K562 (cell line): ENCODE results near the gene ITGAL. TPM values are rescaled to one million over a fixed set of nuclear protein-coding genes. Genes with fewer than 3 reads are reported as not detected.

Experiments used
- EGR1 ChIP-seq: fragments of 450-650 bp; conservative IDR thresholded peaks from 2 replicates; pipeline ENCODE4 v1.6.1; 2017; ENCODE audit warnings: mild to moderate bottlenecking
- HMG20A ChIP-seq: fragments of 450-650 bp; formaldehyde crosslinking; conservative IDR thresholded peaks from 2 replicates; pipeline ENCODE4 v1.4.0; 2020; ENCODE audit warnings: mild to moderate bottlenecking, mixed read lengths
- NFIC ChIP-seq: fragments of 450-650 bp; IDR thresholded peaks from 2 replicates; pipeline ENCODE4 v1.6.1; 2017; ENCODE audit warnings: mild to moderate bottlenecking, inconsistent platforms
- PML ChIP-seq: IDR thresholded peaks from 2 replicates; pipeline ENCODE4 v1.6.1; 2012; ENCODE audit warnings: low read length, inconsistent platforms
- SNRNP70 ChIP-seq: fragments of 200-400 bp; formaldehyde crosslinking; optimal IDR thresholded peaks from 2 replicates; pipeline ENCODE3; 2017; ENCODE audit warnings: low read depth, low read length
- SP1 ChIP-seq: sonication (generic); formaldehyde crosslinking; IDR thresholded peaks from 2 replicates; pipeline ENCODE4 v1.8.1; 2022; ENCODE audit warnings: mild to moderate bottlenecking, missing genetic modification reagents
- TCF7L2 ChIP-seq: fragments of 150-350 bp; IDR thresholded peaks from 2 replicates; pipeline ENCODE4 v1.6.1; 2016; ENCODE audit warnings: low read depth, mild to moderate bottlenecking, low read length, moderate library complexity
- TEAD4 ChIP-seq, 2 experiments: sonication (generic) in 1 of 2; formaldehyde crosslinking in 1 of 2; IDR thresholded peaks; 2 replicates each; pipeline versions ENCODE4 v1.6.1 to v1.8.0; 2012 to 2022; ENCODE audit warnings: borderline replicate concordance in 1 of 2, inconsistent platforms in 1 of 2, low read length in 1 of 2, mild to moderate bottlenecking in 1 of 2, missing genetic modification reagents in 1 of 2
- THRAP3 ChIP-seq: fragments of 450-650 bp; IDR thresholded peaks from 2 replicates; pipeline ENCODE4 v1.6.1; 2016; ENCODE audit warnings: mild to moderate bottlenecking, inconsistent platforms, borderline replicate concordance
- ZNF143 ChIP-seq: sonication (generic); formaldehyde crosslinking; IDR thresholded peaks from 2 replicates; pipeline ENCODE4 v1.9.0; 2022; ENCODE audit warnings: mild to moderate bottlenecking, missing genetic modification reagents
- ZNF507 ChIP-seq: conservative IDR thresholded peaks from 2 replicates; pipeline ENCODE4 v1.6.1; 2017; ENCODE audit warnings: missing genetic modification characterization, missing compliant biosample characterization
- ZNF644 ChIP-seq: fragments of 200-800 bp; sonication (Bioruptor generic); IDR thresholded peaks from 2 replicates; pipeline ENCODE4 v1.6.1; 2016; ENCODE audit warnings: low read depth, missing genetic modification characterization, missing compliant biosample characterization
- ZNF766 ChIP-seq: fragments of 200-800 bp; sonication (Bioruptor generic); conservative IDR thresholded peaks from 2 replicates; pipeline ENCODE4 v1.6.1; 2016; ENCODE audit warnings: missing genetic modification characterization, missing compliant biosample characterization
- polyA plus RNA-seq, 8 experiments: library from polyadenylated mRNA; depleted of rRNA in 4 of 8; stranded (reverse) in 5 of 8; unstranded in 3 of 8; fragments of >200 nt; fragmentation: Nextera tagmentation in 2 of 8; fragmentation: Illumina TruSeq in 1 of 8; extraction: Ambion mirVana in 2 of 8; extraction: Trizol in 1 of 8; gene quantifications; 2 replicates each; pipeline versions ENCODE4 v1.2.1 to v1.2.3, GENCODE V29; 2011 to 2014; ENCODE audit warnings: inconsistent platforms in 1 of 8, missing spikeins in 1 of 8
- total RNA-seq, 7 experiments: library from RNA; depleted of rRNA in 6 of 7; stranded (reverse); fragments of >200 nt in 6 of 7; fragmentation: Illumina TruSeq in 2 of 7; extraction: Trizol in 2 of 7; gene quantifications; 2 replicates each; pipeline versions ENCODE4 v1.2.1 to v1.2.3, GENCODE V29; 2011 to 2021; ENCODE audit warnings: low replicate concordance in 1 of 7
- TF ChIP-seq, protein P1 (sequence below): fragments of 450-650 bp; formaldehyde crosslinking; IDR thresholded peaks from 2 replicates; pipeline ENCODE4 v1.4.0; 2020; ENCODE audit warnings: mild to moderate bottlenecking, moderate library complexity
- TF ChIP-seq, protein P2 (sequence below): sonication (generic); formaldehyde crosslinking; IDR thresholded peaks from 2 replicates; pipeline ENCODE4 v1.8.0; 2022; ENCODE audit warnings: missing genetic modification reagents, mild to moderate bottlenecking, moderate library complexity, borderline replicate concordance

Gene ITGAL
- total and polyA plus RNA-seq, 9 of the 15 experiments (the other 6 are each of a cell fraction or from before 2014, with no cell fraction given), result 0.01 to 0.53 TPM; not detected in 7

DNA sequence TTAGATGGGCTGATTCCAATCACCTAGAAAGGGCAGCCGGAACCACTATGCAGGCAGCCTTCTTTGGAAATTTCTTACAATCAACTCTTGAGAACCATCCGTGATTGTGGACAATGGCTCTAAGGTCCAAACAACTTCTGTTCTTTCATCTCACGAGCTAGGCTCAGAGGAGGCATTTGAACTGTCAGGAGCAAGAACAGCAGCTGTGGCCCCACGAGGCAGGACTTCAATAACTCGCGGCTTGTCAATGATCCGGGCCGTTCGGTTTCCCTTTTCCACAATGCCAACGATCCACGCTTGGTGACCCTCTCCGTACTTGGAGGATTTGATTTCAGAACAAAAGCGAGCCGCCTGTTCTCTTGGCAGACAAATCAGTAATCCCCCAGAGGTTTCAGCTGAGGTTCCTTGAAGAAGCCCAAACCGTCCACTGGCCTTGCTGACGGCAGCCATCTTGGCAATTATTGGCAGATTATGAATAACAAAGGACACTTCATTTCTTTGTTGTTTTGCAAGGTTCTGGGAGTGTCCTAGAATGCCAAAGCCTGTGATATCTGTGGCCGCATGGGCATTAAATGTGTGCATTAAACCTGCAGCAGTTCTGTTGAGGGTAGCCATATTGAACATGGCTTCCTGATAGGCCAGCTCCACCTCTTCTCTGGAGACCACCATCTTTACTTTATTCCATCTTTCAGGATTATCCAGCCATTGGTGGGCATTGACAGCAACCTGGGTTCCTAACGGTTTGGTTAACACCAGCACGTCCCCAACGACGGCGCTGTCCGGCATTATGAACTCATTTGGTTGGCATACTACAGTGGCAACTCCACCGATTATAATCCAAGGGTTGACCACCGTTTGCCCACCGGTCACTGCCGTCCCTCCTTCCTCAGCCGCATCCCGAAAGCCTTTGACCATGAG lies 28.1 kb upstream of the ITGAL start (continued):
- TF ChIP-seq EGR1 (no peak), HMG20A (CRISPR knock-in tag) (no peak), NFIC (no peak), ZNF766 (CRISPR knock-in tag) (0 out of 2 replicates have a peak, but pooled peaks have one; percentile 18), ZNF143 (peak; percentile 9; the same call in 1 of the 2 replicates), THRAP3 (no peak), PML (no peak), ZNF507 (tag) (no peak), ZNF644 (tag) (no peak), SP1 (CRISPR knock-in tag) (no peak), TCF7L2 (no peak), SNRNP70 (no peak), TEAD4 (IDR thresholded peaks at IDR 0.05; ENCODE audit: low read length) (0 out of 2 replicates have a peak, but pooled peaks have one; percentile 4), TEAD4 (CRISPR knock-in tag; IDR thresholded peaks at IDR 0.05; ENCODE audit: borderline replicate concordance) (no peak)
- TF ChIP-seq, protein P1, sequence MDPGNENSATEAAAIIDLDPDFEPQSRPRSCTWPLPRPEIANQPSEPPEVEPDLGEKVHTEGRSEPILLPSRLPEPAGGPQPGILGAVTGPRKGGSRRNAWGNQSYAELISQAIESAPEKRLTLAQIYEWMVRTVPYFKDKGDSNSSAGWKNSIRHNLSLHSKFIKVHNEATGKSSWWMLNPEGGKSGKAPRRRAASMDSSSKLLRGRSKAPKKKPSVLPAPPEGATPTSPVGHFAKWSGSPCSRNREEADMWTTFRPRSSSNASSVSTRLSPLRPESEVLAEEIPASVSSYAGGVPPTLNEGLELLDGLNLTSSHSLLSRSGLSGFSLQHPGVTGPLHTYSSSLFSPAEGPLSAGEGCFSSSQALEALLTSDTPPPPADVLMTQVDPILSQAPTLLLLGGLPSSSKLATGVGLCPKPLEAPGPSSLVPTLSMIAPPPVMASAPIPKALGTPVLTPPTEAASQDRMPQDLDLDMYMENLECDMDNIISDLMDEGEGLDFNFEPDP (CRISPR knock-in tag), result no peak
- TF ChIP-seq, protein P2, sequence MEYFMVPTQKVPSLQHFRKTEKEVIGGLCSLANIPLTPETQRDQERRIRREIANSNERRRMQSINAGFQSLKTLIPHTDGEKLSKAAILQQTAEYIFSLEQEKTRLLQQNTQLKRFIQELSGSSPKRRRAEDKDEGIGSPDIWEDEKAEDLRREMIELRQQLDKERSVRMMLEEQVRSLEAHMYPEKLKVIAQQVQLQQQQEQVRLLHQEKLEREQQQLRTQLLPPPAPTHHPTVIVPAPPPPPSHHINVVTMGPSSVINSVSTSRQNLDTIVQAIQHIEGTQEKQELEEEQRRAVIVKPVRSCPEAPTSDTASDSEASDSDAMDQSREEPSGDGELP (CRISPR knock-in tag), result peak; percentile 23; the same call in 1 of the 2 replicates
